Keratinocyte (primary cell): ENCODE measurements around the gene TSC22D3. TPM values are rescaled to one million over a fixed set of nuclear protein-coding genes. Genes with fewer than 3 reads are reported as not detected.

Experiments
- DNase-seq: peaks from one replicate; pipeline ENCODE4 v3.0.0-alpha.2; 2011; ENCODE audit warnings: low read depth, missing footprints, low spot score
- FAIRE-seq: peaks from 2 replicates; lab custom pipeline; 2011; peaks lifted over from hg19 to GRCh38; lab: Jason Lieb, UNC
- H2AFZ ChIP-seq: 2 replicates; pipeline ENCODE4 v1.6.0; 2012; ENCODE audit warnings: low read length, control low read depth, inconsistent platforms; ENCODE audit not compliant: control insufficient read depth
- H3K27ac ChIP-seq: 2 replicates; pipeline ENCODE4 v1.5.1; 2011; ENCODE audit warnings: low read length; ENCODE audit not compliant: control insufficient read depth, insufficient read depth
- H3K27me3 ChIP-seq: 3 replicates; pipeline ENCODE4 v1.6.0; 2011; ENCODE audit warnings: low read length; ENCODE audit not compliant: control insufficient read depth, insufficient read depth; ENCODE audit errors: extremely low read depth
- H3K36me3 ChIP-seq, 2 experiments: 2 replicates in 1 of 2; 3 replicates in 1 of 2; pipeline ENCODE4 v1.5.1; 2011; ENCODE audit warnings: low read length in 2 of 2, mild to moderate bottlenecking in 1 of 2; ENCODE audit not compliant: control insufficient read depth in 2 of 2, insufficient read depth in 2 of 2; ENCODE audit errors: extremely low read depth in 1 of 2
- H3K4me1 ChIP-seq: 3 replicates; pipeline ENCODE4 v1.5.1; 2011; ENCODE audit warnings: low read length; ENCODE audit not compliant: control insufficient read depth, insufficient read depth; ENCODE audit errors: extremely low read depth
- H3K4me2 ChIP-seq: 3 replicates; pipeline ENCODE4 v1.6.0; 2011; ENCODE audit warnings: low read depth, low read length; ENCODE audit not compliant: control insufficient read depth, insufficient read depth; ENCODE audit errors: extremely low read depth
- H3K4me3 ChIP-seq, 3 experiments: fragments of 200-600 bp in 1 of 3; sonication (generic) in 1 of 3; 2 replicates in 2 of 3; 3 replicates in 1 of 3; pipeline ENCODE4 v1.5.1; 2011 to 2016; ENCODE audit warnings: low read length in 3 of 3, mild to moderate bottlenecking in 3 of 3, control low read depth in 2 of 3, inconsistent platforms in 1 of 3, low read depth in 1 of 3, mixed read lengths in 1 of 3, mixed run types in 1 of 3, moderate library complexity in 1 of 3; ENCODE audit not compliant: control insufficient read depth in 2 of 3, insufficient read depth in 2 of 3; ENCODE audit errors: extremely low read depth in 1 of 3
- H3K79me2 ChIP-seq: 2 replicates; pipeline ENCODE4 v1.6.0; 2012; ENCODE audit warnings: low read length; ENCODE audit not compliant: control insufficient read depth, insufficient read depth
- H3K9ac ChIP-seq: 3 replicates; pipeline ENCODE4 v1.6.0; 2011; ENCODE audit warnings: low read length; ENCODE audit not compliant: control insufficient read depth, insufficient read depth; ENCODE audit errors: extremely low read depth
- H3K9me1 ChIP-seq: 3 replicates; pipeline ENCODE4 v1.6.0; 2011; ENCODE audit warnings: low read length; ENCODE audit not compliant: control insufficient read depth, insufficient read depth; ENCODE audit errors: extremely low read depth
- H3K9me3 ChIP-seq: 2 replicates; pipeline ENCODE4 v1.5.1; 2012; ENCODE audit warnings: low read depth, low read length; ENCODE audit not compliant: control insufficient read depth
- H4K20me1 ChIP-seq: 3 replicates; pipeline ENCODE4 v1.6.0; 2011; ENCODE audit warnings: low read length; ENCODE audit not compliant: control insufficient read depth, insufficient read depth; ENCODE audit errors: extremely low read depth
- EZH2 ChIP-seq: IDR thresholded peaks from one replicate; pipeline ENCODE4 v1.6.1; 2012; ENCODE audit warnings: inconsistent platforms, mild to moderate bottlenecking, low read length, moderate library complexity
- dilution Hi-C: fragments of 300-500 bp; cut with MboI; formaldehyde crosslinking; loops from one replicate; pipeline ENCODE4 v1.7.0; 2020; ENCODE audit warnings: low sequenced_read_pairs; ENCODE audit not compliant: extremely low pct_ligation_motif_present
- polyA plus RNA-seq, 5 experiments: library from polyadenylated mRNA; depleted of rRNA in 3 of 5; stranded (reverse) in 3 of 5; stranded (forward) in 1 of 5; unstranded in 1 of 5; fragments of >200 nt; gene quantifications; 1 replicate in 1 of 5; 2 replicates in 3 of 5; 3 replicates in 1 of 5; pipeline versions ENCODE4 v1.2.1 to v1.2.3, GENCODE V29; 2011 to 2012; ENCODE audit warnings: missing spikeins in 2 of 5, low read depth in 1 of 5, low replicate concordance in 1 of 5
- TF ChIP-seq, protein P1 (sequence below), 3 experiments: IDR thresholded peaks in 1 of 3; conservative IDR thresholded peaks in 1 of 3; optimal IDR thresholded peaks in 1 of 3; 2 replicates in 2 of 3; 3 replicates in 1 of 3; pipeline versions ENCODE3 to v1.5.1; 2011; ENCODE audit warnings: low read length in 3 of 3, mild to moderate bottlenecking in 3 of 3, moderate library complexity in 2 of 3, control low read depth in 1 of 3, inconsistent platforms in 1 of 3; ENCODE audit not compliant: insufficient read depth in 2 of 3; ENCODE audit errors: extremely low read depth in 1 of 3

The TSC22D3 gene
- polyA plus RNA-seq, 1 donor (not counting 4 experiments of a cell fraction or from before 2014, with no cell fraction given), result 48.5 TPM

DNA sequence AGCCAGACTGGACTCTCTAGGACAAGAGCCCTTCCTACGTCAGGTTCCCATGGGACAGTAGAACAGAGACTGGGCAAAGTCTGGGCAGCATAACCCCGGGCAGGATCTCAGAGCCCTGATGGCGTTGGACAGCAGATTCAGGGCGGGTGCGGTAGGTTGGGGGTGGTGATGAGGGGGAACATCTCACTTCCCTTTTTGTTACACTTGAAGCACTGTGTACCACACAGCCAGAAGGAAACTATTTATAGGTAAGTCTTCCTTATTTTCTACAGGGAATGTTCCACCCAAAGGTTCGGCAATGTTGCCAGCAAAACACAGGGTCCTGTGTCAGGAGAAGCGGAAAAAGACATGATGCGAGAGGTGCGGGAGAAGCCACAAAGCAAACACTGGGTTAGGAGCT is 54.3 kb downstream of the TSC22D3 start:
- Histone ChIP-seq H2AFZ (no peak overlapping the region), H3K36me3 (no peaks in the 10 kb centered on the region), H3K9me1 (no peaks in the 10 kb centered on the region), H3K4me3 (no peak overlapping the region), H3K4me2 (no peak overlapping the region), H3K9me3 (no peaks in the 10 kb centered on the region), H3K9ac (no peak overlapping the region), H3K4me1 (peaks cover 23% of the 10 kb centered on the region), H3K27ac (no peak overlapping the region), H3K27me3 (peaks cover 6% of the 10 kb centered on the region), H3K79me2 (no peaks in the 10 kb centered on the region), H4K20me1 (no peaks in the 10 kb centered on the region)
- DNase-seq, result no peak
- dilution Hi-C loops, result no loop called here
- FAIRE-seq, result no peak
- TF ChIP-seq EZH2, result no peak
- TF ChIP-seq, protein P1, sequence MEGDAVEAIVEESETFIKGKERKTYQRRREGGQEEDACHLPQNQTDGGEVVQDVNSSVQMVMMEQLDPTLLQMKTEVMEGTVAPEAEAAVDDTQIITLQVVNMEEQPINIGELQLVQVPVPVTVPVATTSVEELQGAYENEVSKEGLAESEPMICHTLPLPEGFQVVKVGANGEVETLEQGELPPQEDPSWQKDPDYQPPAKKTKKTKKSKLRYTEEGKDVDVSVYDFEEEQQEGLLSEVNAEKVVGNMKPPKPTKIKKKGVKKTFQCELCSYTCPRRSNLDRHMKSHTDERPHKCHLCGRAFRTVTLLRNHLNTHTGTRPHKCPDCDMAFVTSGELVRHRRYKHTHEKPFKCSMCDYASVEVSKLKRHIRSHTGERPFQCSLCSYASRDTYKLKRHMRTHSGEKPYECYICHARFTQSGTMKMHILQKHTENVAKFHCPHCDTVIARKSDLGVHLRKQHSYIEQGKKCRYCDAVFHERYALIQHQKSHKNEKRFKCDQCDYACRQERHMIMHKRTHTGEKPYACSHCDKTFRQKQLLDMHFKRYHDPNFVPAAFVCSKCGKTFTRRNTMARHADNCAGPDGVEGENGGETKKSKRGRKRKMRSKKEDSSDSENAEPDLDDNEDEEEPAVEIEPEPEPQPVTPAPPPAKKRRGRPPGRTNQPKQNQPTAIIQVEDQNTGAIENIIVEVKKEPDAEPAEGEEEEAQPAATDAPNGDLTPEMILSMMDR (optimal IDR thresholded peaks at IDR 0.05 in 1 of 3, IDR thresholded peaks at IDR 0.05 in 1 of 3, conservative IDR thresholded peaks at IDR 0.05 in 1 of 3; ENCODE audit: extremely low read depth in 1 of 3, insufficient read depth in 2 of 3, low read length in 3 of 3), result no peak

DNA sequence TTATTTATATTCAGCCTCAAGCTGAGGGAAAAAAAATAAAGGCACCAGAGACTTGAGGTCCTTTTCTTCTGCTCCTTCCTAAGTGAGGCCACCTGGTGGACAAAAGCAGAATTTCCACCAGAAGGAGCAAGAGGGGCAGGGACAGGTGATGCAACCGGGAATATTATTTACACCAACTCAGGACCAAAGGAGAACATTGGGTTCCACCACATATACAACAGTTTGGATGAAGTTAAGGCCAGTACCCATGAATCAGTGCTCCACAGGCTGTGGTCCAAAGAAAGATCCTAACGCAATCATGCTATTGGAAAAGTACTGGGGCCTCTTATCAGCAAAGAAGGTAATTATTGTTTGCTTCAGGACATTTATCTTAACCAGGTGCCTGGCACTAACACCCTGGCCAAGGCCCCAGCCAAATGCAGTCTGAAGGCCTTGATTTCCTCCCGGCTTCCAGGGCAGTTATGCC is 57.4 kb downstream of the TSC22D3 start:
- H3K9me3 ChIP-seq, result no peaks in the 10 kb centered on the region
- peak overlapping the region; percentile 26 for H3K4me2 ChIP-seq
- H3K27ac ChIP-seq, result peak overlapping the region; percentile 42
- TF ChIP-seq, protein P1 (optimal IDR thresholded peaks at IDR 0.05 in 1 of 3, IDR thresholded peaks at IDR 0.05 in 1 of 3, conservative IDR thresholded peaks at IDR 0.05 in 1 of 3; ENCODE audit: extremely low read depth in 1 of 3, insufficient read depth in 2 of 3, low read length in 3 of 3), result peak; percentile 68 to 81 (median 75)
- TF ChIP-seq EZH2, result no peak
- H4K20me1 ChIP-seq, result no peaks in the 10 kb centered on the region
- no peaks in the 10 kb centered on the region for H3K79me2 ChIP-seq
- no peak overlapping the region for H3K4me3 ChIP-seq
- no peak overlapping the region for H3K9ac ChIP-seq
- H3K4me1 ChIP-seq, result peaks cover 36% of the 10 kb centered on the region
- no peaks in the 10 kb centered on the region for H3K27me3 ChIP-seq
- peaks cover 0 to 16% of the 10 kb centered on the region in 2 experiments for H3K36me3 ChIP-seq
- H3K9me1 ChIP-seq, result no peaks in the 10 kb centered on the region
- DNase-seq (no peak), FAIRE-seq (peak; percentile 82)
- dilution Hi-C loops, result no loop called here
- no peak overlapping the region for H2AFZ ChIP-seq
